HL-60/S4 treated with phorbol 12-myristate 13-acetate at 8.2 ng/mL for 4 days and 3 days (cell line): ENCODE results near the gene ATP9B.
"Not testable (repeated sequence)": the region's sequence is repeated elsewhere in the genome, so short reads cannot be mapped to it uniquely, and the experiment has no call there.

Experiments used
- in situ Hi-C: fragments of 300-500 bp; cut with MboI; formaldehyde crosslinking; loops from 2 replicates; pipeline ENCODE4 v1.15.0; 2022; ENCODE audit warnings: low sequenced_read_pairs

ATP9B gene

GRCh38 chr18:79069717-79070151 lies 540 bp downstream of the ATP9B start:
- in situ Hi-C loops: no loop called here

DNA sequence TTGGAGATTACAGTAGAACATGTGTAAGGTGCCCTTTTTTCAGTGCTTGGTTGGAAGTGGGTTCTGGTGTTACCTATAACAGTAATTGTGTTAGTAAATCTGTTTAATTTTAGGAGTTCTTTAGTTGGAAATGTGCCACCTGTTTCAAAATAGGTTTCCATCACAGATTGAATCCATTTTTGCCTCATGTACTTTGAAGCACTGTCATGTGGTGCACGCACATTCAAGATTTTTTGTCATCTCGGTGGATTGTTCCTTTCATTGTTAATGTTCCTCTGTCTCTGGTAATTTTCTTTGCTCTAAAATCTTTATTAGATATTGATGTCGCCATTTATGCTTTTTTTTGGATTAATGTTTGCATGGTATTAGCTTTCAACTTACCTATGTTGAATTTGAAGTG lies 1.3 kb downstream of the ATP9B start:
- in situ Hi-C loops: no loop called here

DNA sequence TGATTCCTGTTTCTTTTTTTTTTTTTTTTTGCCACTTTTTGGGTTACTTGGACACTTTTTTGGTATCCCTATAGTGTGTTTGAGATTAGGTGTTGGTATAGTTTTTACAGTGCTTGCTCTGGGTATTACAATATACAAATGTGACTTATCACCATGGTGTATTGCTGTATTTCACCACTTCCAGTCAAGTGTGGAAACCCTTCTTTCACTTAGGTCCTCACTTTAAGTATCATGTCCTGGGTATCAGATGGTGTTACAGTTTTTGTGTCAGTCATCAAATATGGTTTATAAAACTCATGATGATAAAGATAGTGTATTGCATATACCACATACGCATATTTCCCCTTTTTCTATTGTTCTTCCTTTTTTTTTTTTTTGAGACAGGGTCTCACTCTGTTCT lies 1.8 kb downstream of the ATP9B start:
- in situ Hi-C loops: no loop called here

- in situ Hi-C loops: no loop called here
Observed at GRCh38 chr18:79071503-79072210, 2.5 kb downstream of the ATP9B start.

DNA sequence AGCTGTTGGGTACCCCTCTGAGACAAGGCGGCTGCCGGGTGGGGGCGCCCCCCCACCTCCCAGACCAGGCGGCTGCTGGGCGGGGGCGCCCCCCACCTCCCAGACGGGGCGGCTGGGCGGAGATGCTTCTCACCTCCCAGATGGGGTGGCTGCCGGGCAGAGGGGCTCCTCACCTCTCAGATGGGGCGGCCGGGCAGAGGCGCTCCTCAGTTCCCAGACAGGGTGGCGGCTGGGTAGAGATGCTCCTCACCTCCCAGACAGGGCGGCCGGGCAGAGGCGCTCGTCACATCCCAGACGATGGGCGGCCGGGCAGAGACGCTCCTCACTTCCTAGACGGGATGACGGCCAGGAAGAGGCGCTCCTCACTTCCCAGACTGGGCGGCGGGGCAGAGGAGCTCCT lies 3.5 kb downstream of the ATP9B start:
- in situ Hi-C loops: not testable (repeated sequence)

- in situ Hi-C loops: no loop called here
Observed at GRCh38 chr18:79077181-79077580, 8.0 kb downstream of the ATP9B start.

GRCh38 chr18:79078791-79079190 lies 9.6 kb downstream of the ATP9B start:
- in situ Hi-C loops: not testable (repeated sequence)

DNA sequence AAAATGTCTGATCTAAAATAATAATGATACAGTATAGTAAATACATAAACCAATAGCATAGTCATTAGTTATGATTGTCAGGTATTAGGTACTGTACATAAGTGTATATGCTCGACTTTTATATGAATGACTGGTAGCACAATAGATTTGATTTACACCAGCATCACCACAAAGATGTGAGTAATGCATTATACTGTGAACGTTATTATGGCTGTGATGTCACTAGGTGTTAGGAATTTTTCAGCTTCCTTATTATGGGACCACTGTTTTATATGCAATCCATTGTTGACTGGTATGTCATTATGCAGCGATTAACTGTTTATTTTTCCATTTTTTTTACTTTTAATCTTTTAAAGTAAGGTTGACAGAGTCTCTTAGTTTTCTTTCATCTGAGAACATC lies 23.7 kb downstream of the ATP9B start:
- in situ Hi-C loops: no loop called here

DNA sequence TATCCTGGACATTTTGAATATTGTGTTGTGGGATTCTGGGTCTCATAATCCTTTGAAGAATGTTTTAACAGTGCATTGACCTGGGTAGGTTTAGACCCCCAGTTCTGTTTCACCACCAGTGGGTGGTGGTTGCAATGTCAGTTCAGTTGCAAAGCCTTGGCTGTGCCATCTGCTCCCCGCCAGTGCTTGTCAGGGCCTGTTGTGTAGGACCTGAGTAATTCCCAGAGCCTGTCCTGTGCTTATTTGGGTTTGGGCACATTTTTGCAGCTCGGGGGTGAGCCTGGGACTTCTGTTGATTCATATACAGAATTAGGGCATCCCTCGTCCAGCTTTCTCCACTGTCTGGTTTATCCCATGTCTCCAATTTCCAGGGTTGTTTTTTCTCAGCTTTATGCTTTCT lies 24.8 kb downstream of the ATP9B start:
- in situ Hi-C loops: no loop called here

GRCh38 chr18:79095216-79095615 lies 26.0 kb downstream of the ATP9B start:
- in situ Hi-C loops: no loop called here

- in situ Hi-C loops: no loop called here
Observed at GRCh38 chr18:79100944-79101343, 31.8 kb downstream of the ATP9B start.

DNA sequence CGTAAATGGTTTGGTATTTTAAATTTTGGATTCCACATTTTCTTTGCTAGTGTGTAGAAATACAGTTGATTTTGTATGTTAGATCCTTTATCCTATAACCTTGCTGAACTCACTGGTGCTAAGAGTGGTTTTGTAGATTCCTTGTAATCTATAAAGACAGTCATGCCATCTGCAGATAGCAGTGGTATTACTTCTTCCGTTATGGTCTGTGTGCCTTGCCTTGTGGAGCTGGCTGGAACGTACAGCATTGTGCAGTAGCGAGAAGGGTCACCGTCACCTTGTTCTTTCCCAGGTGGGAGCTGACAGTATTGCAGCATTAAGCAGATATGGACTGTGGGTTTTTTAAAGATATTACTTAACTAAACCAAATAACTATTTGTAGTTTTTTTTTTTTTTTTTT lies 33.7 kb downstream of the ATP9B start:
- in situ Hi-C loops: no loop called here

DNA sequence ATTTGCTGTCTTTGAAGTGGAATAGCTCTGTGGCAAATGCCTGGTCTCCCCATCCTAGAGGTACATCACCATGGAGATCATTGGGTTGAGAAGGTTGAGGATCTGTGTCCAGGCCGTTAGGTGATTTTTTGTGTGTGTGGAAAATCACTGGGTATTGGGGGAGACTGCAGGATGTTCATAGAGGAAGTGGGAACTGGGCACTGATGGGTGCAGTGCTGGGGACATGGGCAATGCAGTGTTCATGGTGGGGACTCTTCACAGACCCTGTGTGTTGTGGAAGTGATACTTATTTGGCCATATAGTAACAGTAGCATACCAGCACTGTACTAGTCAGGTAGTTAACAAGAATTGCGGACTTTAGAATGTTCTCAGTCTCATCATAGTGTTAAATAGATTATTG lies 34.9 kb downstream of the ATP9B start:
- in situ Hi-C loops: no loop called here

GRCh38 chr18:79105455-79105854 lies 36.3 kb downstream of the ATP9B start:
- in situ Hi-C loops: no loop called here

GRCh38 chr18:79106084-79106483 lies 36.9 kb downstream of the ATP9B start:
- in situ Hi-C loops: no loop called here

GRCh38 chr18:79107886-79108285 lies 38.7 kb downstream of the ATP9B start:
- in situ Hi-C loops: no loop called here

- in situ Hi-C loops: no loop called here
Observed at GRCh38 chr18:79108549-79109215, 39.5 kb downstream of the ATP9B start.

- in situ Hi-C loops: no loop called here
Observed at GRCh38 chr18:79111483-79111882, 42.3 kb downstream of the ATP9B start.

DNA sequence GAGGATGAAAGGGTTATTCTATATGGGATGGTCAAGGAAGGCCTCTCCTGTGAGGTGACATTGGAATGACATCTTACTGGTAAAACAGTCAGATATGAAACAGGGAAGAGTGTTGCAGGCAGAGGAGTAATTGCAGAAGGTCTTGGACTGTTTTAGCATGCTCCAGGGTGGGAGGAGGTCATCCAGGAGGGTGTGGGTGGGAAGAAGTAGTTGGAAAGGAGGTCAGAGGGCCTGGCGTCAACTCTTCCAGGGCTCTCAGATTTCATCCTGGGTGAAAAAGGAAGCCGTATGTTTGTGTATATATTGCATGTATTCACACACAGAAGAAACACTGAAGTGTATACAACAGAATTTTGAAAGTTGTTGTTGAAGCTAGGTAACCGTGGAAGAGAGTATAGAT lies 48.2 kb downstream of the ATP9B start:
- in situ Hi-C loops: no loop called here

- in situ Hi-C loops: no loop called here
Observed at GRCh38 chr18:79117788-79118187, 48.6 kb downstream of the ATP9B start.

DNA sequence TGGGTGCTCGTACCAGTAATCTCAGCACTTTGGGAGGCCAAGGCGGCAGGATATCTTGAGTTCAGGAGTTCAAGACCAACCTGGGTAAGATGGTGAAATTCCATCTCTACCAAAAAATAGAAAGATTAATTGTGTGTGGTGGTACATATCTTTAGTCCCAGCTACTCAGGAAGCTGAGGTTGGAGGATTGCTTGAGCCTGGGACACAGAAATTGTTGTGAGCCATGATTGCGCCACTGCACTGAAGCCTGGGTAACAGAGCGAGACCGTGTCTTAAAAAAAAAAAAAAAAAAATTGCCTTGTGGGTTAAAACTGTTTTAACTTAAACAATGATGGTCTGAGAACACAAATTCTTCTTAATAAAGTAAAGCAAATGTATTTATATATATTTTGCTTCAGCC lies 49.6 kb downstream of the ATP9B start:
- in situ Hi-C loops: no loop called here

DNA sequence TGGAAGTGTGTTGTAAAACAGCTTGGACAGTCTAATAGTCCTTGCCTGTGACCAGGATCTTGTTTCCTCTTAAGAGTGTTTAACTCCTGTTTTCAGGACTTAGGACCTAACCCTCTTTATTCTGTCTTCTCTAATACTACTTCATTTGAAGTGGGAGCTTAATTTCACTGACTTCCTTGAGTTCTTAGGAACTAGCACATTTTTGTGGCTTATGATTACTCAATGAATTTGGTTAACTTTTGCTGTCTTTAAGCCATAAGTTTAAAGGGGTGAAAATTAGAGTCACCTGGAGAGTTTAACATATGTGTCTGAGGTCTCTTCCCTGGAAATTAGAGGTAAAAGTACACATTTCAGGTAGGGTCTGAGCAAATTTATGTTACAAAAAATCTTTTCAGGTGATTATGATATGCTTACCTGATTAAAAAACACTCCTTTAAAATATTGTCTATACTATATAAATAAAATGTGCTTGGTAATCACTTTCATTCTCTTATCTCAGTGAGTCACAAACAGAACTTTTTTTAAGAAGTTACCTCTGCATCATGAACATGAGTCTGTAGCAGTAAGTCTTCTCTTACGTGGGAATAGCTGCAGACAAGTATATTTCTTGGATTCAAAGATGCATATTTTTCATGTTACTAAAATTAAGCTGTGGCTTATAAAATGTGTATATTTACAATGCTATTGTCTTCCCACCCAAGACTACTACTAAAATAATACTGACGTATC lies 52.7 kb downstream of the ATP9B start:
- in situ Hi-C loops: no loop called here
